ENCODE data around the gene SSC5D. TPM values are rescaled to one million over a fixed set of nuclear protein-coding genes. Genes with fewer than 3 reads are reported as not detected.

Gene SSC5D
- total and polyA plus RNA-seq, 9 of the 15 experiments (the other 6 are each of a cell fraction or from before 2014, with no cell fraction given), result 0.04 to 0.71 (median 0.14) TPM; not detected in 2

- TF ChIP-seq MLLT1 (IDR thresholded peaks at IDR 0.05), result no peak
- TF ChIP-seq CTBP1 (IDR thresholded peaks at IDR 0.05; ENCODE audit: borderline replicate concordance), result 0 out of 2 replicates have a peak, but pooled peaks have one; percentile 15
- peak; percentile 21; the same call in 1 of the 2 replicates for TF ChIP-seq SMARCA4 (IDR thresholded peaks at IDR 0.05)
- TF ChIP-seq PML (IDR thresholded peaks at IDR 0.05; ENCODE audit: low read length), result no peak
- TF ChIP-seq COPS2 (conservative IDR thresholded peaks at IDR 0.05), result no peak
- TF ChIP-seq KAT2B (IDR thresholded peaks at IDR 0.05; ENCODE audit: low read depth, low read length), result no peak
- TF ChIP-seq TFAP4 (CRISPR knock-in tag; IDR thresholded peaks at IDR 0.05; ENCODE audit: borderline replicate concordance), result peak; percentile 48; the same call in 1 of the 2 replicates
These were observed 22.6 kb upstream of the SSC5D start (continued) for GRCh38 chr19:55465460-55466240.

DNA sequence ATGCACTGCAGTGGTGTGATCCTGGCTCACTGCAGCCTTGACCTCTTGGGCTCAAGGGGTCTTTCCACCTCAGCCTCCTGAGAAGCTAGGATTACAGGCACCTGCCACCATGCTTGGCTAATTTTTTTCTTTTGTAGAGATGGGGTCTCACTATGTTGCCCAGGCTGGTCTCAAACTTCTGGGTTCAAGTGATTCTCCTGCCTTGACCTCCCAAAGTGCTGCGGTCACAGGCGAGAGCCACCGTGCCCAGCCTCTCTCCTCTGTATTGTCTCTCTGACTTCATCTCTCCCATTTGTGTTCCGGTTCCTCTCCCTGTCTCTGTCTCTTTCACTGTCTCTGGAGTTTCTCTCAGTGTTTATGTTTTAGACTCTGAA lies 22.0 kb upstream of the SSC5D start:
- Histone ChIP-seq H3K9me1 (ENCODE audit: control insufficient read depth, insufficient read depth, low read length) (no peaks in the 10 kb centered on the region), H4K20me1 (replicated peaks; ENCODE audit: control insufficient read depth, insufficient read depth, low read length) (no peaks in the 10 kb centered on the region), H3K9ac (ENCODE audit: insufficient read depth in 1 of 2, low read depth in 2 of 2, low read length in 2 of 2) (no peak overlapping the region), H2AFZ (ENCODE audit: low read depth, low read length) (peak overlapping the region; percentile 67; the same call in 1 of the 2 replicates), H3K79me2 (ENCODE audit: control insufficient read depth, insufficient read depth, low read length) (peaks cover 5% of the 10 kb centered on the region), H3K4me1 (replicated peaks in 1 of 2; ENCODE audit: control insufficient read depth in 2 of 2, insufficient read depth in 2 of 2, low read length in 2 of 2) (peaks cover 26 to 67% of the 10 kb centered on the region in 2 experiments; a peak in 4 of 5 replicates), H3K27ac (ENCODE audit: extremely low read depth, low read depth, low read length) (peak overlapping the region; percentile 91), H3K36me3 (ENCODE audit: control insufficient read depth, insufficient read depth, low read length) (no peaks in the 10 kb centered on the region), H3K27me3 (ENCODE audit: control insufficient read depth in 2 of 2, insufficient read depth in 2 of 2, low read length in 2 of 2) (no peaks in the 10 kb centered on the region), H3K9me3 (replicated peaks; ENCODE audit: control insufficient read depth, insufficient read depth, low read depth, low read length) (no peaks in the 10 kb centered on the region), H3K4me2 (ENCODE audit: insufficient read depth, low read length) (no peak overlapping the region), H3K4me3 (no peak overlapping the region)
- POLR2A ChIA-PET, result interaction anchor here (0.6 to 2.3 kb wide), 4 partner anchors 11 to 322 kb away, joined by 3 to 26 read pairs (median 8); partner anchors contain the start of genes UBE2S and ZNF628
- CTCF ChIA-PET (ENCODE audit: low intra/inter-chr PET ratio), result no interaction called here
- ATAC-seq (no peak), DNase-seq (ENCODE audit: extremely low read depth in 1 of 4, low spot score in 3 of 4) (no peak), FAIRE-seq (no peak)
- no TSS peak for BruUV-seq (replicated peaks)
- 92% methylated on average over 4 of the region's 4 CpGs for WGBS (ENCODE audit: insufficient coverage, low coverage, missing lambda C conversion rate)
- in situ Hi-C loops (cut with MboI), result no loop called here
- intact Hi-C loops (cut with micrococcal nuclease), result loop anchor here (2.0 kb wide), 1 partner anchor 39 kb away; no protein-coding TSS in a partner anchor
- TF ChIP-seq, protein P1, sequence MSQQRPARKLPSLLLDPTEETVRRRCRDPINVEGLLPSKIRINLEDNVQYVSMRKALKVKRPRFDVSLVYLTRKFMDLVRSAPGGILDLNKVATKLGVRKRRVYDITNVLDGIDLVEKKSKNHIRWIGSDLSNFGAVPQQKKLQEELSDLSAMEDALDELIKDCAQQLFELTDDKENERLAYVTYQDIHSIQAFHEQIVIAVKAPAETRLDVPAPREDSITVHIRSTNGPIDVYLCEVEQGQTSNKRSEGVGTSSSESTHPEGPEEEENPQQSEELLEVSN (IDR thresholded peaks at IDR 0.05; ENCODE audit: borderline replicate concordance in 1 of 2, extremely low read depth in 1 of 2, insufficient read depth in 1 of 2, insufficient read length in 1 of 2, low read depth in 1 of 2, low read length in 1 of 2, poor library complexity in 1 of 2, severe bottlenecking in 1 of 2), result no peak
- no peak for TF ChIP-seq FOXP4 (CRISPR knock-in tag; IDR thresholded peaks at IDR 0.05; ENCODE audit: borderline replicate concordance)
- 0 out of 4 replicates have a peak, but pooled peaks have one; percentile 36 for TF ChIP-seq KDM1A (IDR thresholded peaks at IDR 0.05)
- no peak for TF ChIP-seq FOXP1 (CRISPR knock-in tag; IDR thresholded peaks at IDR 0.05)
- peak; percentile 37 for TF ChIP-seq RBM25 (IDR thresholded peaks at IDR 0.05; ENCODE audit: low read depth, low read length, severe bottlenecking)
- TF ChIP-seq CHD2 (IDR thresholded peaks at IDR 0.05; ENCODE audit: low read depth, low read length), result no peak
- TF ChIP-seq BCOR (IDR thresholded peaks at IDR 0.05), result peak; percentile 82
- no peak for TF ChIP-seq MEF2D (tag; conservative IDR thresholded peaks at IDR 0.05; ENCODE audit: low read depth)
